CD4-positive, alpha-beta T cell treated with Interleukin-1 beta for 1 hour (primary cell): Measurements from ENCODE around the gene GLB1L2.
A peak's percentile ranks its signal among the peaks of the same experiment; 100 is the strongest.
"Not testable (repeated sequence)": the region's sequence is repeated elsewhere in the genome, so short reads cannot be mapped to it uniquely, and the experiment has no call there.

ENCODE experiments used
- DNase-seq, 2 donors: peaks; one replicate each; pipeline ENCODE4 v3.0.0-alpha.2; 2020 to 2022

Gene GLB1L2

DNA sequence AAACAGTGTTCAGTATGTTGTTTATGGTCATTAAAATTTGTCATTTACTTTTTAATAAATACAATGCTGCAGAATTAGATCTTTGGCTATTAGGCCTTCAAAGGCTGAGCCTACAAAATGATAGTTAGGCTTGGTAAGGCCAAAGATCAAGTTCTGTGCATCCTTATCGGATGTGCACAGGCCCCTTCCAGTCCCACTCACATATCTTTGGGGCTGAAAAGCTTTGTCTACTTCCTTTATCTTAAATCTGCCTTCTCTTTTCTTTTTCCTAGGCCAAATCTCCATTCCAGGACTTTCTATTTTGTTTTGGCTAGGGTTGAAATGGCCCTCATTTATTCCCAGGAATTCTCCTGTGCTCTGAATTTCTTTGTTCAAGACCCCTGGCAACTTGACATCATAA lies 3.4 kb upstream of the GLB1L2 start:
- DNase-seq = no peak

DNA sequence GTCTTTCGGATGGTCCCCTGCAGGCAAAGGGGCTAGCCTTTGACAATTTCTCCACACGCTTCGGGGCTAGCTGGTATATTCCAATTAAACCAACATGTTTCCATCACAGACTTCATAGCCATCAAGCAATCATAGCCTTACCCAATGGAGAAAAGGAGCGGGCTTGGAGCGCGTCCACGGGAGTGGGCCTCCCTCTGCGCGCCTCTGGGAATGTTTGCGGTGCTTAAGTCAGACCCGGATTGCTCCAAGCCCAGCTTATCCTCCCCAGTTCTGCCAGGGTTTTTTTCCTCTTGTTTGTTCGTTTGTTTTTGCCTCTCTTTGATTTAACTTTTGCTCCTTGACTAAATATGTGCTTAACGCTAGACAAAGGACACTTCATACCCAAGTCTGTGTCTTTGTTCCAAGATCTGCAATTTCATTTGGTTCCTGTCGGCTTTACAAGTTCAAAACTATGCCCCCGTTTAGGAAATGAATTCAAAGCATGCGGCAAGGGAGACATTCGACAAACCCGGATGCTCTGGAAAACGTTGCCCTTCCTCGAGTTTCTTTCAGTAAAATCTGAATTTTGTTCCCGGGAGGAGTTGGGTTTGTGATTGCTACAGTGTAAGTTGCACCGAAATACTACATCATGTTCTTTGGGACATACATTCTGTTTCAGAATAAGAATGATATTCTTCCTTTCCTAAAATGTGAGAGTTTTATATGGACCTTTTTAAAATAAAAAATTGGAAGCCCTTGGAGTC lies 1.0 kb upstream of the GLB1L2 start:
- no peak for DNase-seq

DNA sequence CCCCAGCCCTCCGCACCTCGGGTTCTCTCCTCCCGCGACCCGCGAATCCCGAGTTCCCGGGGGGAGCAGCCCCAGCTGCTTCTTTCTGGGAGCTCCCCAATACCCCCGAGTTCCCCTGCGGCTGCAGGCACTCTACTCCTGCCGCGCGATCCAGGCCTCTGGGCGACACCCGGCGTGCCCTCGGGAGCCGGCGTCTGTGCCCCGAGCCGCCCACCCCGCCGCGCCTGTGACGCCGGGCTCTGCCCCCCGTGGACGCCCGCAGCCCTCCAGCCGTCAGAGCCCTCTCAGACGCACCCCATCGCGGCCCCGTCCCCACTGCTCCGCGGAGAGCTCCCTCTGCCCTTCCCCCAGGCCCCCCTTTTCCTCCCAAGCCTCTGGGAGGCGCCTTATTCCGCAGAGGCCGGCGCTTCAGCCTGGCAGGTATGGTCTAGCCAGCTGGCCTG lies 422 bp downstream of the GLB1L2 start:
- peak in 1 of 2 donors; percentile 16 for DNase-seq

DNA sequence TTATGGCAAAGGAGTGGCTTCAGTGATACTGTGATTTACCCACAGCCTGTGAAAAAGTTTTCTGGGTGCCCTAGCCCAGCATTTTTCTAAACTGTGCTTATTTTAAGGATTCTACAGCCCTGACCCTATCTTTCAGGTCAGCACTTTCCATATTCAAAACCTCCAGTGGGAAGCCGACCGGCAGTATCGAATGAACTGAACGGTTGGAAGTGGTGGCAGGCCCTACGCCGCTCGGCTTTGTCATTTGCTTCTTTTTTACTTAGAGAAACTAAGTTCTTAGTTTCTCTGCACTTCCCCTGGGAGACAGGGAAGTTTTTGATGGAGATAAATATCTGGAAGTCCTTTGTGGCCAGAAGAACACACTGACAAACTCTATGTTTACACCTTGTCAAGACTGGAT lies 994 bp downstream of the GLB1L2 start:
- DNase-seq = no peak

DNA sequence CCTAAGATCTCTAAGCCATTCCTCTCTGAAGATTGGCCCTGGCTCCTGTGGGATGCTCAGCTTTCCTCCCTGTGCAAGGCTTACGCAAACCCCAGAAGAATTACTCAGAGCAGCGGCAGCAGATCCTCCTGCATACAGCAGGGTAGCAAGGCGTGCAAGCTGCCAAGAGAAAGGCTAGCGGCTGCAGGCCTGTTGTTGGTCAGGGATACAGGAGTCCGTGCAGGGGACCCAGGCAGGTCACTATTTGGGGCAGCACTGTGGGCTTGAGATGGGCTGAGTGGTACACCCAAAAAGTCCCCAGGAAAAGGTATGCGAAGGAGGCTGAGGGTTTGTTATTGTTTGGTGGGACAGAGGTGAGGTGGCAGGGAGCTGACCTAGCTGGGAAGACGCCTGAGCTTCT lies 1.5 kb downstream of the GLB1L2 start:
- DNase-seq = no peak

DNA sequence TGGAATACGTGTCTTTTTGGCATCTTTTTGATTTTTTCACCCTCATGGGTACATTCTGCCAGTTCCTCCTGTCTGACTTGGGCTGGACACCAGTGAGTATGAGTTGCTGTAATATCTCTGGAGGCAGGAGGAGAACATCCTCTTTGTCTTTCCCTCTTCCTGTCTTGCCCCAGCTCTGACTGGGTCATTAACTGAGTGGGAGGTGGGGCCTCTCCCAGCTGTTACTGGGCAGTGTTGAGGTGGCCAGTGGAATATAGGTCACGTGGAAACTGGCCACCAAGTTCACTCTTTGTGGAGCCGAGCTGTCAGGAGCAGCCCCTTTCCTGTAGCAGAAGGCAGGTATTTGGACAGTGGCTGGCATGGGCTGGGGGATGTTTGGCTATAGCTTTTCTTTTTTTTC lies 2.2 kb downstream of the GLB1L2 start:
- DNase-seq = no peak

DNA sequence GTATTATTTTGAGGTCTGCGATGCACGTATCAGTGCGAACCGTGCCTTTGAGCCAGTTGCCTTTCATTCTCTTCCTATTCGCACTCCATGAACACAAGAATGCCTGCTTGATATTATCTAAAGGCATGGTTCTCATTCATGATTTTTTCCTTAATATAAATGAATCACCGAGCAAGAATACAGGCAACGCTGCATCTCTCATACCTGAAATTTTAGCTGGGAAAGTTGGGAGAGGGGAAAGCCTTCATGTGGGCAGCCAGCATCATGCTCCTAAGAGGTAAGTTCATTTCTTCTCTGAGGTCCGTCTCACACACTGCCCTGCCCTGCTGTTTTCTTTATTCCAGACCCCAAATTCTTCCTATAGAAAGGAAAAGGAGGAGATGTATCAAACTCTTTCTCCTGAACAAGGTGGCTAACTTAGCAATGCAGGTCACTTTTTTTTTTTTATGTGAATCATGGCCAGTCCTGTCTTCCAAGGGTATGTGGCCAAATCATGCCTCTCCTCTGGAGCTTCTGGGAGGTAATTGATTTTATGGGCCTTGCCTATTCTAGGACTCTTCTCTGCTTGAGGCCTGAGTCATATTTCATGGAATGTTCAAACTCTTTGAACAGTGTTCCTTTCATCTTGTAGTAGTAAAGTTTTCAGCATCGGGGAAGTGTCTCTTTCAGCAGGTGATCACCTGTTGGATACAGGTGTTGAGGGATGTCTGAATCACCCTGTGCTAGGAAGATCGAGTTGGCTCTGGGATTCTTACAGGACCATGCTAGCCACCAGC lies 3.2 kb downstream of the GLB1L2 start:
- DNase-seq = no peak

DNA sequence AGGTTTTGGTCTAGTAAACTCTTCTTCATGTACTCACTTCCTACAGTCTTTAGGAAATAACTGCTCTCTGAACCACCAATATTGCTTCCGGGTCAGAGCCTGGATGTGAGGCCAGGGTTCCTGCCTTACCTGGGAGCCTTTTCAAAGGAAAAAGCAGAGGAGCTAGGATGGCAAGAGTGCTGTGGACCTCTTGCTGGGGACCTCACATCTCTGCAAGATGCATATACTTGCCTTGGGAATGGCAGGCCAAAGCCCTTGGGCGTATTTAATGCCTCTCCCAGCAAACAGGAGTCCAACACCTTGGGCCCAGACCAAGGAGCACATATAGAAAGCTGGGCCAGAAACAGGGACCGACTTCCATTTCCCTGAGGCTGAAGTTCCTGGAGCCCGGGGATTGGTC lies 5.3 kb downstream of the GLB1L2 start:
- DNase-seq = no peak

DNA sequence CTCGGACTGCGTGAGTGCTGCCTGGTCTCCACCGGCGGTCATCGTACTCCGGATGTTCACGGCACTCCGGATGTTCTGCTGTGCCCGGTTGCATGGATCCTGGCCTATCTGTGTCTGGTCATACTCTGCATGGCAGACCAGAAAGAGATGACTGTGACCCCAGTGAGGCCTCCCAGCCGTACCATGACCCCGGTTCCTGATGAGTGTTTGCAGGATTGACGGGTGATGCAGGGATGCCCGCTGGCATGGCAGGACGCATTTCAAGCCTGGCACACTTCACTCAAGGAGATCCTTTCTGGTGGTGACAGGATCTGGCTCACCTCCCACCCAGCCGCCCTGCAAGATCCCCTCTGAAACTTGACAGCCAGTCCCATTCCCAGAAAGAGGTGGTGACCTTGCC lies 6.3 kb downstream of the GLB1L2 start:
- no peak for DNase-seq

DNA sequence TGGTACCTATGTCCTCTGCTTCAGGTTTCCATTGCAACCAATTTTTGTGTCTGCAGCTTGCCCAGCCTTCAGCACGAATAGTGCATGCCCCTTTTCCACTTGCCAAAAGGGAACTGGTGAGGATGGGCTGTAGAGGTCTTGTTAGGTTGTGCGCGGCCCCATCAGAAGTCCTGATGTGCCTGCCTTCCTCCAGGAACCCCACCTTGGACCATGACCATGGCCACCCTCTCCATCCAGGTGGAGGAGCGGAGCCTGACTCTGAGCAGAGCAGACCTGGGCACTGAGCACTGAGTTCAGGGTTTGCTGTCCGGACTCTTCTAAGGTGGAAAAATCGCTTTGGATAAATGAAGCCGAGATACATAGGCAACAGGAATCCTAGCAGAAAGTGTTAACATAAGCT lies 6.9 kb downstream of the GLB1L2 start:
- no peak for DNase-seq

DNA sequence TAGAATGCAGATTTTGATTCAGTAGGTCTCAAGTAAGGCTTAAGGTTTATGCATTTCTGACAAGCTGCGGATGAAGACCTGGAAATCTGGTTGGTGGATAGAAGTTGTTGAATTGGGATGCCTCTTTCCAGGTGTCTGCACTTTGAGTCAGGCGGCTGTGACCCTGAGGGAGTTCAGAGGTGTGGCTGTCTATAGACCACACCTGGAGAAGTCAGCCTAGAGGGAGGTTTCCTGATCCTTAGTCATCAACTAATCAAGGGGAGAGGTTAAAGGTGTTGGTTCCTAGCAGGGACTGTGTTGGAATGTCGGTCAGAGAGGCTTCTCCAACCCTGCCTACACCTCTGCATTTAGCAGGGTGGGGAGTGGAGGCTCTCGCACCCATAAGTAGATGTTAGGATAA lies 8.0 kb downstream of the GLB1L2 start:
- no peak for DNase-seq

DNA sequence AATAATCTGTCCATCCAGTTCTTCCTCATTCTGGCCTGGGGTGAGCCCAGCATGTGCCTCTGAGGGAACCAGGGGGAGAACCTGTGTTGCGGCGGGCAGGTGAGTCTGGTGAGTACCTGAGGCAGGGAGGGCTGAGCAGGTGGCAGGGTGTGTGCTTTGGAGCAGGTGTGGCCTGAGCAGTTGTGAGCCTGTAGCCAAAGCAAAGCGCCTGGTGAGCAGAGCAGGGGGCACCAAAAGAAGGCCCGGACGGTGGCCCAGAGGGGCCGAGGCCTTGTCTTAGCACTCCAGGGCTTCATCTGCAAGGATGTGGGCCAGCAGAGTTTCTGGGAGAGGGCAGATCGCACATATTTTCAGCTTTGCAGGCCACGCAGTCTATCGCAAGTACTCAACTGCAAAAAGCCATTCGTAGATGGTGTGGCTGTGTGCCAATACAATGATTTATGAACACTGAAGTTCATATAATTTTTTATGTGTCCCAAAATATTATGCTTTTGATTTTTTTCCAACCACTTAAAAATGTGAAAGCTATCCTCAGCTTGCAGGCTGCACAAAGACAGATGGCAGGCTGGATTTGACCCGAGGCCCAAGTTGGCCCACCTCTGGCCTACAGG lies 8.7 kb downstream of the GLB1L2 start:
- no peak for DNase-seq

DNA sequence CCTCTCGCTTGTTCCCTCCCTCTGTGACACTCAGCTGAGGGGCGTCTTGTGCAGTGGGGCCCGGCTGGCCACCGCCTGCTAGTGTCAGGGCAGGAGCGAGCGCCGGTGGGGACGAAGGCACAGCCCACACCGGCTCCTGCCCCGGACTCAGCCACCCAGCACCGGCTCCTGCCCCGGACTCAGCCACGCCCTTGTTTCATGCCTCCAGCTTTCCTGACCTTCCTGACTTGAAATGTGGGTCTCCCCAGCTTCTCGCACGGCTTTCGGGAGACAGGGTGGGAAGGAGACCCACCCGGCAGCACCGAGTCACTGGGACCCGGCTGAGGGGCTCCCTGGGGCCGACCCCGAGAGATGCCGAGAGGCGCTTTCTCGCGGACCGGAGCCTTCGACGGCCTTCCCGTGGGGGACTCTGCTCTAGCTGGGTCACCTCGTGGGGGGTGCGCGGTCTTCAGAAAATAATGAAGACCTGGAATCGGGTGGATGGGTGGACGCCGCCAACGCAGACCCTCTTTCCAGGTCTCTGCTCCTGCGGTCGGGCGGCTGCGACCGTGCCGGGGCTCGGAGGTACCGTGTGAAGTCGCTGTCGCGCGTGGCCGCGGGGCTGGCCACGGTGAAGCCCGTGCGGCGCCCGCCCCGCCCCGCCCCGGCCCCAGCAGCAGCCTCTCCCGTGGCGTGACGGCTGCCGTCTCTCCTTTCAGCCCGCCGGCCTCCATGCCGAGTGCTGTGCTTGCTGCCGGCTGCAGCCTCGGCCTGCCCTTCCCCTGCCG lies 10.2 kb downstream of the GLB1L2 start:
- DNase-seq = no peak

DNA sequence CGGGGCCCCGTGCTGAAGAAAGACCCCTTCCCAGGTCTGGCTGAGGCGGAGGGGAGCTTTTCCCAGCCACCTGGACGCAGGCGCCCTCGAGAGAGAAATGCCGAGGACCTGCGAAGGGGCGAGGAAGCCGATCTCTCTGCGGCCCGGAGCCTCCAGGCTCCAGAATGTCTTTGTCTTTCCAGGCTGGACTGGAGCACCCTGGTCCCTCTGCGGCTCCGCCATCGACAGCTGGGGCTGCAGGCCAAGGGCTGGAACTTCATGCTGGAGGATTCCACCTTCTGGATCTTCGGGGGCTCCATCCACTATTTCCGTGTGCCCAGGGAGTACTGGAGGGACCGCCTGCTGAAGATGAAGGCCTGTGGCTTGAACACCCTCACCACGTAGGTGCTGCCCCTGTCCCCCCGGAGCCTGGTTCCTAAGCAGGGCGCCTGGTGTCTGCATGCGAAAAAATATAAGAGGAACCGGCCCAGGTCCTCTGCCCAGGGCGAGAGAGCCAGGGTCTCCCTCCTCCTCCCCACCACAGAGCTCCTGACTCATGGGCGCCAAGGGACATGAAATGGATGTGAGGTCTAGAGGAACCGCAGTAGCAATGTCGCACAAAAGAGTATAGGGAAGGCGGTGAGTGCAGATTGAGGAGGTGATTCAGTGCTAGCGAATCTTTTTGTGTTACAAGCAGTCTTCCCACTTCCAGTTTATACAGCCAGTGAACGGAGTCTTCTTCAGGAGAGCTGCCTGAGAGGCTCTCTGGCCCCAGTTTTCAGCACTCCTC lies 11.0 kb downstream of the GLB1L2 start:
- no peak for DNase-seq

DNA sequence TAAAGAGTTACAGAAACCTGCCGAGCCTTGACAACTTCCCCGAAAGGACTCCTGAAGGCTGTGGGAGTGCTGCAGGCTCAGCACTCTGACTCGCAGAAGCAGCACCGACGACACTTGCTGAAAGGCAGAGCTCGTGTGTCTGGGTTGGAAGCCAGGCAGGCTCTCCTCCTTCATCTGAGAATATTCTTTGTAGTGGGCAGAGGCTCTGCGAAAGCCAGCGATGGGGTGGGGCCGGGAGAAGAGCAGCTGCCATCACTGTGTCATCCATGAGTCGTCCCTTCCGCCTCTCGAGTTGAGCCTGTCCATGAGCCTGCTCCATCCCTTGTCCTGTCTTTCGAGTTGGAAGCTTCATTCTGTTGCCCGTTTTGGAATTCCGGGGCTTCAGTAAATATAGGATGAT lies 11.9 kb downstream of the GLB1L2 start:
- no peak for DNase-seq

DNA sequence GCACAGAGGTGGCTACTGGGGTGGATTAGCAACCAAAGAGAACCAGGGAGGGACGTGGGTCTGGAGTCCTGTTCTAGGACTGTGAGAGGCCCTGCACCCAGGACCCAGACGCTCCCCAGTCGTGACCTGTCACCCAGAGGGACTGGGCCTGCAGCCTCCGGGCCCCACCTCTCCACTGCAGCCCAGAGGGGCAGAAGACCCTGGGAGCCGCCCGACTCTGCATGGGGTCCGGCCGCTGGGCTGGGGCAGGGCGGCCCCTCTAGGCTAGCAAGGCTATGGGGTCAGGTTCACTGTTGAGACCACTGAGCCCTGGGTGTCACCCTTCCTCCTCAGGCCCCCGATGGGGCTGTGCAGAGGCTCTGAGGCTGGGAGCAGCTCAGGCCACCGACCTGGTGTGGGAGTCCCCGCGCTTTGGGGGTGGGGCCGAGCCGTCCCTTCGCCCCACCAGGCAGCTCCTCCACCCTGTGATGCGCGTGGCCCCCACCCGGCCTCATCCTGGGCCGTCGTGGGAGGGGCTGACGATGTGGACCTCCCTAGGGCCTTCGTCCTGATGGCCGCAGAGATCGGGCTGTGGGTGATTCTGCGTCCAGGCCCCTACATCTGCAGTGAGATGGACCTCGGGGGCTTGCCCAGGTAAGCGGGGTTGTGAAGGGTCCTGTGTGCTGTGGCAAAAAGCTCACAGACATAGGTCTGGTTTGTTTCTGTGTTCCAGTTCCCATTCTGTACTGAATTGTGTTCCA lies 12.9 kb downstream of the GLB1L2 start:
- DNase-seq = not testable (repeated sequence)

DNA sequence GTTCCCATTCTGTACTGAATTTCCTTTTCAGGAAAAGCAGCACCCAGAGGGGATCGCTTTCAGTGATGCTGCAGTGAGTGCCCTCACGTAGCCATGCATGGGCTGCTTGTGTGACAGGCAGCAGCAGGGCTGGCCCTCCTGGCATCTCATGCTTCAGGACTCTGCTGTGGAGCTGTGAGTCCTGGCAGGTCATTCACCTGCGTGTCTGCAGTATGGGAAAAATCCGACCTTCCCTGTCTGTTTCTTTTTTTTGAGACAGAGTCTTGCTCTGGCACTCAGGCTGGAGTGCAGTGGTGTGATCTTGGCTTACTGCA lies 13.4 kb downstream of the GLB1L2 start:
- DNase-seq = no peak

DNA sequence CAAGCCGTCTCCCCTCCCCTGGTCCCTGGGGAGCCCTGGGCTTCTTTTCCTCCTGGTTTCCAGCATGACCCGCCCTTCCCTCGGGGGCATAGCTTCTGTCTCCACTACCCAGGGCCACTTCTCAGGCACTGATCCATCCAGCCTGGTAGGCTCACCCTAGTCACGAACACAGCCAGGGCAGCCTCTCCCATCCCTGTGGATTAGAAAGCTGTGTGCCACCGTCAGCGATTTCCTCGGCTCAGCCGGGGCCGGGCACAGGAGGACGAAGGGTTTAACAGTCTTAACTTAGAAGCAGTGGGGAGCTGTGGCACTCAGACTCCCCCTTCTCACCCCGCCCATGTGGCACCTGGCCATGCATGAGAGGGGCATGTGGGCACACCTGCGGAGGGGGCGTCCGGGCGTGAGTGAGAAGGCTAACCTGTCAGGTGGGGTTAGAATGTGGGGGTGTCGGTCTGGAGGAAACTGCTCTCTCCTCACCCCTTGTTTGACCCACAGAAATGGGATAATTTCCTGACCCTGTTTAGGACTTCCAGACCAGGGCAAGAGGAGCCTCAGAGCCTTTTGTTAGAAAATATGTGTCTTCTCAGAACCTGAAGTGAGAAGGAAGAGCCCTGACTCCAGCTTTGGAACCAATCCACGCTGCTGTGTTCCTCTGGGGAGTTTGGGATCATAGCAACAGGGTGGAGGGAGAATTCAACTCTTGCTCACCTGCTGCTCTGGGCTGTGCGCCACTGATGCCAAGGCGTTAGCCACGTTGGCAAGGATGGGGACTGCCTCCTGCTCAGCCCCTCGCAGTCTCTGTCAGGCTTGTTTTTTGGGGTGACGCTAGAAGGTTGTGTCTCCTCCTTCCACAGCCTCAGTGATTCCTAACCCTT lies 14.6 kb downstream of the GLB1L2 start:
- DNase-seq = no peak

DNA sequence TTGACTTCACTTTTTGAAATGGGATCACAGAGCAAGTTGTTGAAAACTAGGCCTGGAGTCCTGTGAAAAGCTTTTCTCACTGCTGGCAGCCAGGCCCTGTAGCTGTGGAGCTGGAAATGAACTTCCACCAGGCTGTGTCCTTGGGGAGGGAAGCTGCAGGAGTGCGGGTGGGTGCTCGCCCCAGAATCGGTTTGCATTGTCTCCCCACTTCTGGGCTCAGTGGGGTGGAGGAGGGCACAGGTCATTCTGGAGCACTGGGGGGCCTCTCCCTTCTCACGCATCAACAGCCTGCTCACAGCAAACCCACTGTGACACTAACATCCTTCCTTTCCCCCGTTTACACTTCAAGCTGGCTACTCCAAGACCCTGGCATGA lies 15.2 kb downstream of the GLB1L2 start:
- DNase-seq = no peak

DNA sequence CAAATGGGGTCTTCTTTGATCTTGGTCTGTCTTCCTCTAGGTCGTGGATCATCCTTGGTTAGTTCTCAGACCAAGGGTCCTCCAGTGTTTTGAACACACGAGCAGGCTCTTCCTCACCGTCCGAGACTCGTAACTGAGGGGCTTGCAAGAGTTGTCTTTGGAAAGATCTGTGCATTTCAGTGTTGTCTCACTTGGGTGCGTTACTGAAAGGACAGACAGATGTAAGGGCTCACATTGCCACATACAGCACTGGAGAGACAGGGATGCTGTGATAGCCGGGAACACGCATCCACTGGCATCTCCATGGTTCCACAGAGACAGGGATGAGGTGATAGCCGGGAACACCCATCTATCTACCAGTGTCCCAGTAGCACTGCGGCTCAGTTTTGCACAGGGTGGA lies 15.7 kb downstream of the GLB1L2 start:
- DNase-seq = no peak
